GM20000 (cell line): ENCODE measurements around the gene TTC5.
A peak's percentile ranks its signal among the peaks of the same experiment; 100 is the strongest.
"Not testable (repeated sequence)": the region's sequence is repeated elsewhere in the genome, so short reads cannot be mapped to it uniquely, and the experiment has no call there.

ENCODE experiments used
- DNase-seq: peaks from one replicate; pipeline ENCODE4 v3.0.0; 2012; ENCODE audit warnings: low spot score
- TF ChIP-seq, protein P1 (sequence below): IDR thresholded peaks from 2 replicates; pipeline ENCODE4 v1.5.1; 2012; ENCODE audit warnings: mild to moderate bottlenecking, control low read depth; ENCODE audit errors: extremely low read depth, missing control alignments

The TTC5 gene

GRCh38 chr14:20302042-20302755 lies 3.6 kb downstream of the TTC5 start:
- no peak for DNase-seq
- TF ChIP-seq, protein P1, sequence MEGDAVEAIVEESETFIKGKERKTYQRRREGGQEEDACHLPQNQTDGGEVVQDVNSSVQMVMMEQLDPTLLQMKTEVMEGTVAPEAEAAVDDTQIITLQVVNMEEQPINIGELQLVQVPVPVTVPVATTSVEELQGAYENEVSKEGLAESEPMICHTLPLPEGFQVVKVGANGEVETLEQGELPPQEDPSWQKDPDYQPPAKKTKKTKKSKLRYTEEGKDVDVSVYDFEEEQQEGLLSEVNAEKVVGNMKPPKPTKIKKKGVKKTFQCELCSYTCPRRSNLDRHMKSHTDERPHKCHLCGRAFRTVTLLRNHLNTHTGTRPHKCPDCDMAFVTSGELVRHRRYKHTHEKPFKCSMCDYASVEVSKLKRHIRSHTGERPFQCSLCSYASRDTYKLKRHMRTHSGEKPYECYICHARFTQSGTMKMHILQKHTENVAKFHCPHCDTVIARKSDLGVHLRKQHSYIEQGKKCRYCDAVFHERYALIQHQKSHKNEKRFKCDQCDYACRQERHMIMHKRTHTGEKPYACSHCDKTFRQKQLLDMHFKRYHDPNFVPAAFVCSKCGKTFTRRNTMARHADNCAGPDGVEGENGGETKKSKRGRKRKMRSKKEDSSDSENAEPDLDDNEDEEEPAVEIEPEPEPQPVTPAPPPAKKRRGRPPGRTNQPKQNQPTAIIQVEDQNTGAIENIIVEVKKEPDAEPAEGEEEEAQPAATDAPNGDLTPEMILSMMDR, result no peak

GRCh38 chr14:20295067-20295466 lies 10.7 kb downstream of the TTC5 start:
- peak; percentile 37 for DNase-seq
- TF ChIP-seq, protein P1, result no peak

DNA sequence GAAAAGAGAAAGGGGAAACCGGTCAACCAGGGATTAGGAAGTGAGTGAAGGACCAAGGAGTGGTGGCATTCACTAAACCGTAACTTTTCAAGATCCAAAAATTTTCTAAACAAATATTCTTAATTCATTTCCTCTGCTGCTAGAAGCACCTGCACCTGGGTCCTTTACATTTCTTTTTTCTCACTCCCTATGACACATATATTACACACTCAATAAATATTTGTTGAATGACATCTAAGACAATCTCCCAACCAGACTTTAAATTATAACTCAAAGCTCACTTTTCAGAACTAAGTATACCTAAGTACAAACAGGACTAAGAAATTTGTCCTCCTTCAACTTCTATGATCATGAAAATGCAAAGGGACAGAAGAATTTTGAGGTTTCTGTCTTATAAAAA lies 11.1 kb downstream of the TTC5 start:
- TF ChIP-seq, protein P1, result no peak

DNA sequence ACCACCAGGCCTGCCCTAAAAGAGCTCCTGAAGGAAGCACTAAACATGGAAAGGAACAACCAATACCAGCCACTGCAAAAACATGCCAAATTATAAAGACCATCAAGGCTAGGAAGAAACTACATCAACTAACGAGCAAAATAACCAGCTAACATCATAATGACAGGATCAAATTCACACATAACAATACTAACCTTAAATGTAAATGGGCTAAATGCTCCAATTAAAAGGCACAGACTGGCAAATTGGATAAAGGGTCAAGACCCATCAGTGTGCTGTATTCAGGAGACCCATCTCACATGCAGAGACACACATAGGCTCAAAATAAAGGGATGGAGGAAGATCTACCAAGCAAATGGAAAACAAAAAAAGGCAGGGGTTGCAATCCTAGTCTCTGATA lies 23.8 kb downstream of the TTC5 start:
- DNase-seq, result not testable (repeated sequence)

More for the DNA sequence above, 11.1 kb downstream of the TTC5 start:
- no peak for DNase-seq

DNA sequence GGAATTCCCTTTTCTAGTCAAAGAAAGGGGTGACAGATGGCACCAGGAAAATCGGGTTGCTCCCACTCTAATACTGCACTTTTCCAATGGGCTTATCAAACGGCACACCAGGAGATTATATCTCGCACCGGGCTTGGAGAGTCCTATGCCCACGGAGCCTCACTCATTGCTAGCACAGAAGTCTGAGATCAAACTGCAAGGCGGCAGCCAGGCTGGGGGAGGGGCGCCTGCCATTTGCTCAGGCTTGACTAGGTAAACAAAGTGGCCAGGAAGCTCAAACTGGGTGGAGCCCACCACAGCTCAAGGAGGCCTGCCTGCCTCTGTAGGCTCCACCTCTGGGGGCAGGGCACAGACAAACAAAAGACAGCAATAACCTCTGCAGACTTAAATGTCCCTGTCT lies 25.5 kb downstream of the TTC5 start:
- DNase-seq, result not testable (repeated sequence)

DNA sequence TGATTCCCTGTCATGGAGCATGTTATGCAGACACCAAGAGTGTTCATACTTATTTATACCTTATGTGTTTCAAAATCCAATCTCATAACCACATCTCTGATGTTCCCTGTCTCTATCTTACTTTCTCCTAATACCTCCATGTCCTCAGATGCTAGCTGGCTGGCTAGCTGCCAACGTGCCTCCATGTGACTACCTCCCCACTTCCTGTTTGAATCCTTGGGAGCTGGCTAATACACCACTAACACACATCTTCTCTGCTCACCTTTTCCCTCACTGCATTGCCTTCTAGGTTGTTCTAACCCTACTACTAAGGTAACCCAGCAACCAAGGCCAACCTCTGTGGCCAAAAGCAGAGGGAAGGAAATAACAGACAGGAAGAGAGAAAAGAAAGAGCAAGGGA lies 27.3 kb downstream of the TTC5 start:
- TF ChIP-seq, protein P1, result no peak
- no peak for DNase-seq

DNA sequence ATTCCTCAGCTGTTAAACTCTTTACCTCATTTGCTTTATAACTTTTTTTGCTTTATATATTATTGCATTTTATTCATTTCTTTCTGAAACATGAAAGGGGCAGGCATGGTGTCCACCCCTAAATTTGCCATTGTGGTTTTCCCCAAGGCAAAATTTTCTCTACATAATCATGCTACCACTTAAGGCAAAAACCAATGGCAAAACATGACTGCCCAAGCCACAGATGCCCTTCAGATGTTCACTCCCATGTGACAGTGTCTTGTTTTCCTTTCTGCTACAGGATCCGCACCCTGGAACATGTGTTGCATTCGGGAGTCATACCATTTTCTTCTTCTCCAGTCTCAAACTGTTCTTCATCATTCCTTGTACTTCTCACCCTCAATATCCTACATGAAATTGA lies 28.3 kb downstream of the TTC5 start:
- TF ChIP-seq, protein P1, result no peak
- DNase-seq, result no peak

- TF ChIP-seq, protein P1, result no peak
- DNase-seq, result no peak
These were observed 31.7 kb downstream of the TTC5 start for GRCh38 chr14:20274062-20274461.

GRCh38 chr14:20264361-20264760 lies 41.4 kb downstream of the TTC5 start:
- not testable (repeated sequence) for DNase-seq
